HL-60 (cell line): Measurements from ENCODE around the gene TSNAXIP1.

ENCODE experiments used
- DNase-seq, 2 experiments: peaks; one replicate each; pipeline ENCODE4 v3.0.0-alpha.2; 2010 to 2020; ENCODE audit warnings: low read depth in 1 of 2, low spot score in 1 of 2
- H3K27ac ChIP-seq: fragments of 250-450 bp; sonication (Bioruptor Pico); replicated peaks from 2 replicates; pipeline ENCODE4 v1.5.1; 2020; ENCODE audit warnings: mild to moderate bottlenecking, moderate library complexity
- H3K27me3 ChIP-seq: fragments of 250-450 bp; sonication (Bioruptor Pico); 2 replicates; pipeline ENCODE4 v1.5.1; 2021; ENCODE audit warnings: mild to moderate bottlenecking, moderate library complexity; ENCODE audit not compliant: insufficient read depth, poor library complexity, severe bottlenecking
- H3K4me3 ChIP-seq: replicated peaks from 2 replicates; pipeline ENCODE4 v1.5.1; 2011; ENCODE audit warnings: mild to moderate bottlenecking, control low read depth, low read length; ENCODE audit not compliant: insufficient read depth
- GABPA ChIP-seq: IDR thresholded peaks from 2 replicates; pipeline ENCODE4 v1.6.1; 2012; ENCODE audit warnings: low read depth
- POLR2AphosphoS5 ChIP-seq: IDR thresholded peaks from 2 replicates; pipeline ENCODE4 v1.6.1; 2012; ENCODE audit warnings: low read depth
- SPI1 ChIP-seq: IDR thresholded peaks from 2 replicates; pipeline ENCODE4 v1.6.1; 2012; ENCODE audit warnings: low read depth, mild to moderate bottlenecking, borderline replicate concordance
- TF ChIP-seq, protein P1 (sequence below): IDR thresholded peaks from one replicate; pipeline ENCODE4 v1.5.1; 2011; ENCODE audit warnings: low read length, control low read depth, inconsistent platforms; ENCODE audit not compliant: insufficient read depth
- TF ChIP-seq, protein P2 (sequence below): IDR thresholded peaks from 2 replicates; pipeline ENCODE4 v1.6.1; 2012; ENCODE audit warnings: low read depth; ENCODE audit not compliant: insufficient replicate concordance

The TSNAXIP1 gene

DNA sequence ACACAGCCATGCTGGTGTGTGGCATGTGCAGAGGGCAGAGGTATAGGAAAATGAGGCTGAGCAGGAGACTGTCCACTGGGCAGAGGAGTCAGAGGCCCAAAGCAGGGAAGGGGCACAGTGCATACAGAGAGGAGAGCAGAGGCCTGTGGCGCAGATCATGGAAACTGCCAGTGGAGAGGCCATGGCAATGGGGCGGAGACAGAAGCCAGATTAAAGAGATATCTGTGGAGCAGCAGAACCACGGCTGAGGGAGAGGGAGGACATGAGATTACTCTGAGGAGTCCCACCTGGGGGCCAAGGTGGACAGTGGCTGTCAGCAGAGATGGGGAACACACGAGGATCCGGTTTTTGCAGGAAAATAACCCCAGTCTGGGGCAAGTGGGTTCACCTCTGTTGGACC is 43.6 kb upstream of the TSNAXIP1 start:
- Histone ChIP-seq H3K4me3 (no peak overlapping the region), H3K27me3 (no peaks in the 10 kb centered on the region), H3K27ac (no peak overlapping the region)
- TF ChIP-seq, protein P1, sequence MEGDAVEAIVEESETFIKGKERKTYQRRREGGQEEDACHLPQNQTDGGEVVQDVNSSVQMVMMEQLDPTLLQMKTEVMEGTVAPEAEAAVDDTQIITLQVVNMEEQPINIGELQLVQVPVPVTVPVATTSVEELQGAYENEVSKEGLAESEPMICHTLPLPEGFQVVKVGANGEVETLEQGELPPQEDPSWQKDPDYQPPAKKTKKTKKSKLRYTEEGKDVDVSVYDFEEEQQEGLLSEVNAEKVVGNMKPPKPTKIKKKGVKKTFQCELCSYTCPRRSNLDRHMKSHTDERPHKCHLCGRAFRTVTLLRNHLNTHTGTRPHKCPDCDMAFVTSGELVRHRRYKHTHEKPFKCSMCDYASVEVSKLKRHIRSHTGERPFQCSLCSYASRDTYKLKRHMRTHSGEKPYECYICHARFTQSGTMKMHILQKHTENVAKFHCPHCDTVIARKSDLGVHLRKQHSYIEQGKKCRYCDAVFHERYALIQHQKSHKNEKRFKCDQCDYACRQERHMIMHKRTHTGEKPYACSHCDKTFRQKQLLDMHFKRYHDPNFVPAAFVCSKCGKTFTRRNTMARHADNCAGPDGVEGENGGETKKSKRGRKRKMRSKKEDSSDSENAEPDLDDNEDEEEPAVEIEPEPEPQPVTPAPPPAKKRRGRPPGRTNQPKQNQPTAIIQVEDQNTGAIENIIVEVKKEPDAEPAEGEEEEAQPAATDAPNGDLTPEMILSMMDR, result no peak
- TF ChIP-seq, protein P2, sequence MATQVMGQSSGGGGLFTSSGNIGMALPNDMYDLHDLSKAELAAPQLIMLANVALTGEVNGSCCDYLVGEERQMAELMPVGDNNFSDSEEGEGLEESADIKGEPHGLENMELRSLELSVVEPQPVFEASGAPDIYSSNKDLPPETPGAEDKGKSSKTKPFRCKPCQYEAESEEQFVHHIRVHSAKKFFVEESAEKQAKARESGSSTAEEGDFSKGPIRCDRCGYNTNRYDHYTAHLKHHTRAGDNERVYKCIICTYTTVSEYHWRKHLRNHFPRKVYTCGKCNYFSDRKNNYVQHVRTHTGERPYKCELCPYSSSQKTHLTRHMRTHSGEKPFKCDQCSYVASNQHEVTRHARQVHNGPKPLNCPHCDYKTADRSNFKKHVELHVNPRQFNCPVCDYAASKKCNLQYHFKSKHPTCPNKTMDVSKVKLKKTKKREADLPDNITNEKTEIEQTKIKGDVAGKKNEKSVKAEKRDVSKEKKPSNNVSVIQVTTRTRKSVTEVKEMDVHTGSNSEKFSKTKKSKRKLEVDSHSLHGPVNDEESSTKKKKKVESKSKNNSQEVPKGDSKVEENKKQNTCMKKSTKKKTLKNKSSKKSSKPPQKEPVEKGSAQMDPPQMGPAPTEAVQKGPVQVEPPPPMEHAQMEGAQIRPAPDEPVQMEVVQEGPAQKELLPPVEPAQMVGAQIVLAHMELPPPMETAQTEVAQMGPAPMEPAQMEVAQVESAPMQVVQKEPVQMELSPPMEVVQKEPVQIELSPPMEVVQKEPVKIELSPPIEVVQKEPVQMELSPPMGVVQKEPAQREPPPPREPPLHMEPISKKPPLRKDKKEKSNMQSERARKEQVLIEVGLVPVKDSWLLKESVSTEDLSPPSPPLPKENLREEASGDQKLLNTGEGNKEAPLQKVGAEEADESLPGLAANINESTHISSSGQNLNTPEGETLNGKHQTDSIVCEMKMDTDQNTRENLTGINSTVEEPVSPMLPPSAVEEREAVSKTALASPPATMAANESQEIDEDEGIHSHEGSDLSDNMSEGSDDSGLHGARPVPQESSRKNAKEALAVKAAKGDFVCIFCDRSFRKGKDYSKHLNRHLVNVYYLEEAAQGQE, result no peak
- TF ChIP-seq GABPA, result no peak
- TF ChIP-seq SPI1, result no peak
- TF ChIP-seq POLR2AphosphoS5, result no peak
- DNase-seq, result no peak

DNA sequence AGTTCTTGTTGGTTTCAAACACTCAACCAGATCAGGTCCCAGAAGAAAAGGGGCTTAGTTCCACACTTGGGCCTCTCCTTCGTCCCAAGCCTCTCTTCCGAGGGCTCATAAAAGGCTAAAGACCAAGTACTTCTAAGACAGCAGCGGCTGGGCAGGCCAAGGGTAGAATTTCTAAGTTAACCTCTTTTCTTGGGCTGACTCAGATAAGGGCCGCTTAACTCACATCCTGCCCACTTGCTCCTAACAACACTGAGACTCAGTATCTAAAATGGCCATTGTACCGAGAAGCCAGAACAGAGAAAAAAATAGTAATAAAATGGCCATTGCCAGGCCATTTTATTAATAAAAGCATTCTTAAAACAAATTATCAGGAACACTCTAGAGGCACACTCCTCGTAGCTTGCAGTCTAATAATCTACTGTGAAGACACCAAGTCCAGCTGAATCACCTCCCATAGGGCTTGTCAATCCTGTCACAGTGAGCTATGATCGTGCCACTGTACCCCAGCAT is 42.5 kb upstream of the TSNAXIP1 start:
- no peaks in the 10 kb centered on the region for H3K27me3 ChIP-seq
- no peak for DNase-seq
- no peak overlapping the region for H3K27ac ChIP-seq
- TF ChIP-seq, protein P1, result no peak
- TF ChIP-seq, protein P2, result no peak
- no peak for TF ChIP-seq SPI1
- no peak for TF ChIP-seq GABPA
- no peak for TF ChIP-seq POLR2AphosphoS5
- H3K4me3 ChIP-seq, result no peak overlapping the region

DNA sequence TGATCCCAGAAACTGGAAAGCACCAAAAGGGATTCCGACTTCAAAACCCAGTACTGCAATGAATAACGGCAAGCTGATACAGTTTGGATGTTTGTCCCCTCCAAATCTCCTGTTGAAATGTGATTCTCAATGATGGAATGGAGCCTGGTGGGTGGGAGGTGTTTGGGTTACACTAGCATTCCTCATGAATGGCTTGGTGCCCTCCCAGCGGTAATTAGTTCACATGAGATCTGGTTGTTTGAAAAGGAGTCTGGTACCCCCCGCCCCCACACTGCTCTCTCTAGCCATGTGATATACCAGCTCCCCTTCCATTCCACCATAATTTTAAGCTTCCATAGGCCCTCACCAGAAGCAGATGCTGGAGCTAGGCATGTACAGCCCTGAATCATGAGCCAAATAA is 40.4 kb upstream of the TSNAXIP1 start:
- TF ChIP-seq, protein P1, result no peak
- TF ChIP-seq SPI1 (no peak), POLR2AphosphoS5 (no peak), GABPA (no peak)
- TF ChIP-seq, protein P2, result no peak
- Histone ChIP-seq H3K27me3 (no peaks in the 10 kb centered on the region), H3K27ac (no peak overlapping the region), H3K4me3 (no peak overlapping the region)
- no peak for DNase-seq
